ENCODE results near the gene CALN1.
"Not testable (repeated sequence)": the region's sequence is repeated elsewhere in the genome, so short reads cannot be mapped to it uniquely, and the experiment has no call there.

The CALN1 gene

GRCh38 chr7:72408966-72409637 lies 3.0 kb downstream of the CALN1 start:
- no peak for DNase-seq

DNA sequence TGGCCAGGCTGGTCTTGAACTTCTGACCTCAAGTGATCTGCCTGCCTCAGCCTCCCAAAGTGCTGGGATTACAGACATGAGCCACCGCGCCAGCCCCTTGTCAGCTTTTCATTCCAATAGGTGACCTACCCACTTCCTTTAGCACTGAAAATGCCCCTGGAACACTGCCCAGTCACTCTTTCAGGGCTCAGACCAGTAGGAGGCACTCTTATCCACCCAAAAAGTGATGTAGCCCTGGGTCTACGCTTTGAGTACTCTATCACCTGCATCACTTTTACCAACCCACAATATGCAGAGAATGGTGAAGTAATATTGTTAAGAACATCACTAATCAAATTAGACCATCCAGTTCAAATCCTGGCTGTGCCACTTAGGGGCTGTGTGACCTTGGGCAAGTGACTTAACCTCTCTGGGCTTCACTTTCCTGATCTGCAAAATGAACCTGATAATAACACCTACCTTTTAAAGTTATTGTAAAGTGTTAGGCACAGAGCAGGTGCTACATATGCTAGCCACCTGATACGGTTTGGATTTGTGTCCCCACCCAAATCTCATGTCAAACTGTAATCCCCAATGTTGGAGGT lies 5.2 kb downstream of the CALN1 start:
- no peak for DNase-seq

DNA sequence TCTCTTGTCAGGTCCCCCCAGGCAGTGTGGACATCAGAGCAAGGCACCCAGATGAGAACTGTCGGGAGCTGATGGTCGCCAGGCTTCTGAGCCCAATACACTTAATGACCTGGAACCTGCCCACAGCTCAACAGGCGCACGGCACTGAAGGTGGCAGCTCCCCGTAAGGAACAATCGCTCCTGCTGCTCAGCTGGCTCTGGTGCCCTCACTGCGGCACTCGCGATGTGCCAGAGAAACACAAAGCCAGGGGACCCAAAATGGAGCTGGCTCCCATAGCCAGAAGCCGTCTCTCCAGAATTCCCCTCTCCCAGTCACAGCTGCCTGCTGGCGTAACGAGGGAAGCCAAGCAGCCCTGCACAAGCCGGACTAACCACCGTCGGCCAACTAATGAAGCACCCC lies 6.3 kb downstream of the CALN1 start:
- no peak for DNase-seq

GRCh38 chr7:72405418-72405817 lies 6.7 kb downstream of the CALN1 start:
- peak; percentile 0 for DNase-seq

GRCh38 chr7:72404743-72405142 lies 7.4 kb downstream of the CALN1 start:
- no peak for DNase-seq

DNA sequence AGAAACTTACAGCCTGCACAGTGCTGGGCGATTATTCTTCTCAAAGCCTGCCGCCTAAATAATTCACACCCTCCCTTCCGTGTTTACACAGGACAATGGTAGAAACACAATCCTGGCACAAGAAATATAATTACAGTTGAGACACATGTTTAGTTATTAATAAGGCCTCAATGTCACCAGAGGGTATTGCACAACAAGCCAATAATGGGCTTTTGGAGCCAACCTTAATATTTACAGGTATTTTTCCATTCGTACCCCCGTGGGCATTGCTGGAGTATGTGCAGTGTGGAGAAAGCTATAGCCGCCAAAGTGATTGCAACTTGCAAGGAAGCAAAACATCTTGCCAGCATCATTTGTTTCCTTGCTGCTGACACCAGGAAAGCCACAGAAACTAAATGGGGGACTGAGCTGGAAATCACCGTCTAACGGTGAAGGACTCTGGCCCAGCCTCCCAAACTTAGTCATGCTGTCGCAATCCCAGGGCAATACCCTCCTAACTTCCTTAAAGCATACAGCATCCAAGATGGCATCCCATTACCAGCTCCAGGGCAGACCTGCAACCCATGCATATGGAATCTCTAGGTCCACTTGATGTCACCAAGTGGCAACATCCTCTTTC lies 8.6 kb downstream of the CALN1 start:
- DNase-seq: no peak

- no peak for DNase-seq
Observed at GRCh38 chr7:72394016-72394415, 18.1 kb downstream of the CALN1 start.

GRCh38 chr7:72391821-72392377 lies 20.2 kb downstream of the CALN1 start:
- DNase-seq: no peak

- DNase-seq: no peak
Observed at GRCh38 chr7:72386118-72386517, 26.0 kb downstream of the CALN1 start.

GRCh38 chr7:72362246-72362645 lies 49.9 kb downstream of the CALN1 start:
- no peak for DNase-seq

- DNase-seq: no peak
Observed at GRCh38 chr7:72345208-72345727, 66.9 kb downstream of the CALN1 start.

DNA sequence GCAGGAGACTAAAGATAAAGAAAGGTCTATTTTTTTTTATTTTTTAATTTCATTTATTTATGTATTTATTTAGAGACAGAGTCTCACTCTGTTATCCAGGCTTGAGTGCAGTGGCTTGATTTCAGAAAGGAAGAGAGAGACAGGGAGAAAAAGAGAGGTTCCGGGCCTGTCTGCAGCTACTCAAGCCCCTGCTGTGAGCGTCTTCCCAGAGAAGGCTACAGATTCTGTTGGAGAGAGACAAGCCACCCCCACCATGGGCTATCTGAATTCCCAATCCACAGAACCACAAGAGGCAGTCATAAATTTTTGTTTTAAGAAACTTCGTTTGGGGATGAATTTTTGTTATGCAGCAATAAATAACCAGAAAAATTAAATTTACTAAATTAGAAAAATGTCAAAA lies 68.1 kb downstream of the CALN1 start:
- no peak for DNase-seq

DNA sequence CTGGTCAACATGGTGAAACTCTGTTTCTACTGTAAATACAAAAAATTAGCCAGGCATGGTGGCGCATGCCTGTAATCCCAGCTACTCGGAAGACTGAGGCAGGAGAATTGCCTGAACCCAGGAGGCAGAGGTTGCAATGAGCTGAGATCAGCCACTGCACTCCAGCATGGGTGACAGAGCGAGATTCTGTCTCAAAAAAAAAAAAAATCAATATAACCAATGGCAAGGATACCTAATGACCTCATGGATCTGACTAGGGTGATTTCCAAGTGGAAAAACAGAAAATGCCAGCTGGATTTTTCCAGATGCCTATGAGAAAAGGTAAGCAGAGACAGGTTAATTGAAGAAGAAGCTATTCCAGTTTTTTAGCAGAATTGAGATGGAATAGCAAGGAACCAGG lies 68.8 kb downstream of the CALN1 start:
- DNase-seq: not testable (repeated sequence)

DNA sequence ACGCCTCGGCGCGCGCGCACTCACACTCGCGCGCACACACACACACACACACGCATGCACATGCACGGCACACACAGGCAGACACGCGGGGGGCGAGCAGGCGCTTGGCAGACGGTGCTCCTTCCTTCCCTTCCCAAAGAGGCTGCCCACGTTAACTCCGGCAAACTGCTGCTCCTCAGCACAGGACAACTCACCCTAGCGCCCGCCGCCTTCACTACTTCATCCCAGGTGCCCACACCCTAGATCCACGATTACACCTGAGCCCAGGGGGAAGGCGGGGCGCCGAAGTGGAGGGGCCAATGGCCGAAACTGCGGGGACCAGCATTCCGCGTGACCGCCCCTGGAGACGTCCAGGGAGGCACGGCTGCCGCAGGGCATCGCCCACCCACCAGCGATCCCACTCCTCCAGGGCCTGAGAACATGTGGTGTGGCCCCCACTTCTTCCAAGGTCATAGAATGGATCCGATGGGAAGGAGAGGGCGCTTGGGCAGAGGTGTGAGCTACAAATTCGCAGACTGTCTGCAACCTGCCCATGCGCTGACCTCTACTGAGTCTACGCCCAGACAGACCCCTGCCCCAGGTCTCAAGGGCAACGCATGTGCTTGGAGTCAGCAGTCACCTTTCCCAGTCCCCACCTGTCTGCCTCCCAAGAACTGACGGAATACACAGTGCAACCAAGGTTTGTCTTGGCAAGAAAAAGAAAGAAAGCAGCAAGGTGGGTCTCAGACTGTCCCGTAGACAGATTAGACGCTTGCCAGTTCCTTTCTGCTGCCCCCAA lies 74.6 kb downstream of the CALN1 start:
- DNase-seq: no peak

- no peak for DNase-seq
Observed at GRCh38 chr7:72336632-72337389, 75.3 kb downstream of the CALN1 start.

- DNase-seq: no peak
Observed at GRCh38 chr7:72336382-72336631, 75.8 kb downstream of the CALN1 start.

GRCh38 chr7:72335561-72336381 lies 76.4 kb downstream of the CALN1 start:
- DNase-seq: no peak

DNA sequence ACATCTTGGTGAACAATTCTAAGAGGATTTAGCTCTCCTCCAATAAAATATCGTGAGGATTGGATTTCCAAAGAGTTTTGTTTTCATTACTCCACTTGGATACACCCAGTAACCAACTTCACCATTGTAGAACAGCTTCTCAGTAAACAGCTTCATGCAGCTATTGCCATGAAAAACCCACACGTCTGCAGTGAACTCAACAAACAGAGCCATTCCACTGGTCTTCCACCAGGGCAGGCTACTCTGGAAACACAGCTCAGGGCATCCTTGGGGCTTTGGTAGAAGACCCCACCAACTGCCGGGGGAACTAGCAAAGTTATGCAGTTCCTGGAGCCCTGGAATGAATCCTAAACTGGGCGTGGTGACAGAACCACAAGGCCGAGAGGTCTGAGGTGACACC lies 77.4 kb downstream of the CALN1 start:
- DNase-seq: no peak

- DNase-seq: no peak
Observed at GRCh38 chr7:72334066-72334465, 78.1 kb downstream of the CALN1 start.

DNA sequence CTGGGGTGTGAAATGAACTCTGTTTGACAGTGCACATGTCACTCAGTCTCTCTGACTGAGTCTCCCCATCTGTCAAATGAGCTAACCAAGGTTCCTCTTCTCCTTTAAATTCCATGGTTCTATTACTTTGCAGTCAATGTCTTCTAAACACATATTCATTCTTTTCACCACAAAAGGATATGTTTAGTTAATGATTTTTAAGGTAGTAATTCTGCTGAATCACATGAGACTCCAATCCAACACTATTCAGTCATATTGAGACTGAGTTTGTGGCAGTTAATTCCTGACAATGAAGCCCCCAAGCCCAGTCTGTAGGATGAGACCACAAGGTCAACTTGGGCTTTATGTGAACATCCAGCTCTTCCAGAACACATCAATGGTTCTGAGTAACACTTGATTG lies 85.3 kb downstream of the CALN1 start:
- DNase-seq: no peak

GRCh38 chr7:72326365-72326764 lies 85.8 kb downstream of the CALN1 start:
- DNase-seq: no peak

DNA sequence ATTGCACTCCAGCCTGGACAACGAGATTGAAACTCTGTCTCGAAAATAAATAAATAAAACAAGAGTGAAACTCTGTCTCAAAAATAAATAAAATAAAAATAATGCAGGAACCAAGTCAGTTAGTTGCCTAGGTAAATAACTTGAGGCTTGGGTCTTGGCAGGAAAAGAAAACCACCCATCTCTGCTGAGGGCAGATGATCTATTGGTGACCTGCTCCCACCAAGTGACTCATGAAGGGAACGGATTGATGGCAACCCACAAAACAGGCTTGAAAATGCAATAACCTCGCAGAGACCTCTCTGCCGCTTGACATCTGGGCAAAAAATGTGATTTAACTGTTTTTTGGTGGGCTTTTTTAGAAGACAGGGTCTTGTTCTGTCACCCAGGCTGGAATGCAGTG lies 86.6 kb downstream of the CALN1 start:
- DNase-seq: no peak
